HEK293 (cell line): ENCODE data around the gene SULT2B1.

Experiments
- PRDM10 ChIP-seq: fragments of 450-650 bp; formaldehyde crosslinking; IDR thresholded peaks from 2 replicates; pipeline ENCODE4 v1.5.1; 2016; ENCODE audit warnings: missing biosample characterization, missing genetic modification characterization
- REPIN1 ChIP-seq: fragments of 450-650 bp; formaldehyde crosslinking; IDR thresholded peaks from 2 replicates; pipeline ENCODE4 v1.5.1; 2017; ENCODE audit warnings: missing biosample characterization, missing genetic modification characterization, low read depth
- SP7 ChIP-seq: fragments of 450-650 bp; formaldehyde crosslinking; IDR thresholded peaks from 2 replicates; pipeline ENCODE4 v1.5.1; 2016; ENCODE audit warnings: missing biosample characterization, missing genetic modification characterization
- YY2 ChIP-seq: fragments of 450-650 bp; formaldehyde crosslinking; IDR thresholded peaks from 2 replicates; pipeline ENCODE4 v1.5.1; 2016; ENCODE audit warnings: missing biosample characterization, missing genetic modification characterization
- ZNF239 ChIP-seq: fragments of 450-650 bp; formaldehyde crosslinking; IDR thresholded peaks from 2 replicates; pipeline ENCODE4 v1.5.1; 2016; ENCODE audit warnings: missing biosample characterization, missing genetic modification characterization
- ZNF404 ChIP-seq: fragments of 450-650 bp; formaldehyde crosslinking; IDR thresholded peaks from 2 replicates; pipeline ENCODE4 v1.5.1; 2017; ENCODE audit warnings: missing biosample characterization, missing genetic modification characterization
- ZNF530 ChIP-seq: fragments of 450-650 bp; formaldehyde crosslinking; IDR thresholded peaks from 2 replicates; pipeline ENCODE4 v1.5.1; 2016; ENCODE audit warnings: low read depth, missing biosample characterization, missing genetic modification characterization
- ZNF555 ChIP-seq: fragments of 450-650 bp; formaldehyde crosslinking; conservative IDR thresholded peaks from 2 replicates; pipeline ENCODE4 v1.5.1; 2017; ENCODE audit warnings: missing biosample characterization, mild to moderate bottlenecking, missing genetic modification characterization, inconsistent platforms
- ZNF580 ChIP-seq: fragments of 450-650 bp; formaldehyde crosslinking; IDR thresholded peaks from 2 replicates; pipeline ENCODE4 v1.5.1; 2016; ENCODE audit warnings: missing biosample characterization, missing genetic modification characterization
- ZNF600 ChIP-seq: fragments of 450-650 bp; formaldehyde crosslinking; IDR thresholded peaks from 2 replicates; pipeline ENCODE4 v1.5.1; 2016; ENCODE audit warnings: missing biosample characterization, missing genetic modification characterization
- ZNF621 ChIP-seq: fragments of 450-650 bp; formaldehyde crosslinking; IDR thresholded peaks from 2 replicates; pipeline ENCODE4 v1.5.1; 2017; ENCODE audit warnings: missing biosample characterization, missing genetic modification characterization
- ZNF654 ChIP-seq: fragments of 450-650 bp; formaldehyde crosslinking; IDR thresholded peaks from 2 replicates; pipeline ENCODE4 v1.5.1; 2016; ENCODE audit warnings: low read depth, missing biosample characterization, missing genetic modification characterization
- ZNF664 ChIP-seq: fragments of 450-650 bp; formaldehyde crosslinking; IDR thresholded peaks from 2 replicates; pipeline ENCODE4 v1.5.1; 2016; ENCODE audit warnings: missing biosample characterization, missing genetic modification characterization
- ZNF692 ChIP-seq: fragments of 450-650 bp; formaldehyde crosslinking; IDR thresholded peaks from 2 replicates; pipeline ENCODE4 v1.5.1; 2016; ENCODE audit warnings: missing biosample characterization, missing genetic modification characterization
- ZXDB ChIP-seq: fragments of 450-650 bp; formaldehyde crosslinking; IDR thresholded peaks from 2 replicates; pipeline ENCODE4 v1.5.1; 2016; ENCODE audit warnings: missing biosample characterization, missing genetic modification characterization
- TF ChIP-seq, protein P1 (sequence below): fragments of 450-650 bp; formaldehyde crosslinking; IDR thresholded peaks from 2 replicates; pipeline ENCODE4 v1.5.1; 2016; ENCODE audit warnings: missing biosample characterization, missing genetic modification characterization
- TF ChIP-seq, protein P2 (sequence below): fragments of 450-650 bp; formaldehyde crosslinking; IDR thresholded peaks from 2 replicates; pipeline ENCODE4 v1.5.1; 2016; ENCODE audit warnings: missing biosample characterization, missing genetic modification characterization, borderline replicate concordance
- TF ChIP-seq, protein P3 (sequence below): fragments of 450-650 bp; formaldehyde crosslinking; IDR thresholded peaks from 2 replicates; pipeline ENCODE4 v1.5.1; 2016; ENCODE audit warnings: missing biosample characterization, missing genetic modification characterization

Gene SULT2B1

DNA sequence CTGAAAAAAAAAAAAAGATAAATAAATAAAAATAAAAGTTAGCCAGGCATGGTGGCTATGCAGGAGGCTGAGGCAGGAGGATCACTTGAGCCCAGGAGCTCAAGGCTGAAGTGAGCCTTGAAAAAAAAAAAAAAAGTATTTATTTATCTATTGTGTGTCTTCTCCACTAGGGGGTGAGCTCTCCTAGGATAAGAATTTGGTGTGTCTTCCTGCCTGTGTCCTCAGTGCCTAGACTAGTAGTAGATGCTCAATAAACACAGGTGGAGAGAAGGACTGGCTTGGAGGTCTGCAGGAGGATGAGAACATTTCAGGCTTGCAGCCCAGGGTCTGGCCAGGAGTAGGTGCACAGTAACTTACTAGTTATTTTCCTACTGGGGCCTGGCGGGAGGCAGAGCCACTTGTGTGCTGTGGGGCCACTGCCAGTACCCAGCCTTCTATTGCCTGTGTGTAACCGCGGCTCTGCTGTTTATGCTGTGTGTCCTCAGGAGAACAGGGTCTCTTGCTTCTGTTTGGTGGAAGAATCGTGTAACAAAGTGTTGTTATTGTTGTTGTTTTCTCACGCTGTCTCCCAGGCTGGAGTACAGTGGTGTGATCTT is 45.7 kb upstream of the SULT2B1 start (continued):
- no peak for TF ChIP-seq ZNF621 (tag by site-specific recombination)
- TF ChIP-seq, protein P1, sequence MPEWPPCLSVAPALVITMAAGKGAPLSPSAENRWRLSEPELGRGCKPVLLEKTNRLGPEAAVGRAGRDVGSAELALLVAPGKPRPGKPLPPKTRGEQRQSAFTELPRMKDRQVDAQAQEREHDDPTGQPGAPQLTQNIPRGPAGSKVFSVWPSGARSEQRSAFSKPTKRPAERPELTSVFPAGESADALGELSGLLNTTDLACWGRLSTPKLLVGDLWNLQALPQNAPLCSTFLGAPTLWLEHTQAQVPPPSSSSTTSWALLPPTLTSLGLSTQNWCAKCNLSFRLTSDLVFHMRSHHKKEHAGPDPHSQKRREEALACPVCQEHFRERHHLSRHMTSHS (tag by site-specific recombination): no peak
- TF ChIP-seq ZNF654 (tag by site-specific recombination): peak; percentile 73
- no peak for TF ChIP-seq REPIN1 (tag by site-specific recombination)
- TF ChIP-seq, protein P2, sequence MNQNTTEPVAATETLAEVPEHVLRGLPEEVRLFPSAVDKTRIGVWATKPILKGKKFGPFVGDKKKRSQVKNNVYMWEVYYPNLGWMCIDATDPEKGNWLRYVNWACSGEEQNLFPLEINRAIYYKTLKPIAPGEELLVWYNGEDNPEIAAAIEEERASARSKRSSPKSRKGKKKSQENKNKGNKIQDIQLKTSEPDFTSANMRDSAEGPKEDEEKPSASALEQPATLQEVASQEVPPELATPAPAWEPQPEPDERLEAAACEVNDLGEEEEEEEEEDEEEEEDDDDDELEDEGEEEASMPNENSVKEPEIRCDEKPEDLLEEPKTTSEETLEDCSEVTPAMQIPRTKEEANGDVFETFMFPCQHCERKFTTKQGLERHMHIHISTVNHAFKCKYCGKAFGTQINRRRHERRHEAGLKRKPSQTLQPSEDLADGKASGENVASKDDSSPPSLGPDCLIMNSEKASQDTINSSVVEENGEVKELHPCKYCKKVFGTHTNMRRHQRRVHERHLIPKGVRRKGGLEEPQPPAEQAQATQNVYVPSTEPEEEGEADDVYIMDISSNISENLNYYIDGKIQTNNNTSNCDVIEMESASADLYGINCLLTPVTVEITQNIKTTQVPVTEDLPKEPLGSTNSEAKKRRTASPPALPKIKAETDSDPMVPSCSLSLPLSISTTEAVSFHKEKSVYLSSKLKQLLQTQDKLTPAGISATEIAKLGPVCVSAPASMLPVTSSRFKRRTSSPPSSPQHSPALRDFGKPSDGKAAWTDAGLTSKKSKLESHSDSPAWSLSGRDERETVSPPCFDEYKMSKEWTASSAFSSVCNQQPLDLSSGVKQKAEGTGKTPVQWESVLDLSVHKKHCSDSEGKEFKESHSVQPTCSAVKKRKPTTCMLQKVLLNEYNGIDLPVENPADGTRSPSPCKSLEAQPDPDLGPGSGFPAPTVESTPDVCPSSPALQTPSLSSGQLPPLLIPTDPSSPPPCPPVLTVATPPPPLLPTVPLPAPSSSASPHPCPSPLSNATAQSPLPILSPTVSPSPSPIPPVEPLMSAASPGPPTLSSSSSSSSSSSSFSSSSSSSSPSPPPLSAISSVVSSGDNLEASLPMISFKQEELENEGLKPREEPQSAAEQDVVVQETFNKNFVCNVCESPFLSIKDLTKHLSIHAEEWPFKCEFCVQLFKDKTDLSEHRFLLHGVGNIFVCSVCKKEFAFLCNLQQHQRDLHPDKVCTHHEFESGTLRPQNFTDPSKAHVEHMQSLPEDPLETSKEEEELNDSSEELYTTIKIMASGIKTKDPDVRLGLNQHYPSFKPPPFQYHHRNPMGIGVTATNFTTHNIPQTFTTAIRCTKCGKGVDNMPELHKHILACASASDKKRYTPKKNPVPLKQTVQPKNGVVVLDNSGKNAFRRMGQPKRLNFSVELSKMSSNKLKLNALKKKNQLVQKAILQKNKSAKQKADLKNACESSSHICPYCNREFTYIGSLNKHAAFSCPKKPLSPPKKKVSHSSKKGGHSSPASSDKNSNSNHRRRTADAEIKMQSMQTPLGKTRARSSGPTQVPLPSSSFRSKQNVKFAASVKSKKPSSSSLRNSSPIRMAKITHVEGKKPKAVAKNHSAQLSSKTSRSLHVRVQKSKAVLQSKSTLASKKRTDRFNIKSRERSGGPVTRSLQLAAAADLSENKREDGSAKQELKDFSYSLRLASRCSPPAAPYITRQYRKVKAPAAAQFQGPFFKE (tag by site-specific recombination): no peak
- TF ChIP-seq ZNF530: no peak
- TF ChIP-seq PRDM10 (tag by site-specific recombination): no peak
- no peak for TF ChIP-seq ZNF600
- TF ChIP-seq SP7 (tag by site-specific recombination): 0 out of 2 replicates have a peak, but pooled peaks have one; percentile 24
- peak; percentile 100 for TF ChIP-seq ZNF664
- TF ChIP-seq, protein P3, sequence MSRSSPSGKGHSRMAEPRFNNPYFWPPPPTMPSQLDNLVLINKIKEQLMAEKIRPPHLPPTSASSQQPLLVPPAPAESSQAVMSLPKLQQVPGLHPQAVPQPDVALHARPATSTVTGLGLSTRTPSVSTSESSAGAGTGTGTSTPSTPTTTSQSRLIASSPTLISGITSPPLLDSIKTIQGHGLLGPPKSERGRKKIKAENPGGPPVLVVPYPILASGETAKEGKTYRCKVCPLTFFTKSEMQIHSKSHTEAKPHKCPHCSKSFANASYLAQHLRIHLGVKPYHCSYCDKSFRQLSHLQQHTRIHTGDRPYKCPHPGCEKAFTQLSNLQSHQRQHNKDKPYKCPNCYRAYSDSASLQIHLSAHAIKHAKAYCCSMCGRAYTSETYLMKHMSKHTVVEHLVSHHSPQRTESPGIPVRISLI (tag by site-specific recombination): peak; percentile 61; the same call in 1 of the 2 replicates
- TF ChIP-seq ZNF555: no peak
- no peak for TF ChIP-seq YY2 (tag by site-specific recombination)
- TF ChIP-seq ZNF404 (tag by site-specific recombination): no peak
- TF ChIP-seq ZXDB (tag by site-specific recombination): 0 out of 2 replicates have a peak, but pooled peaks have one; percentile 34
- TF ChIP-seq ZNF580 (tag by site-specific recombination): 0 out of 2 replicates have a peak, but pooled peaks have one; percentile 58
- peak; percentile 98 for TF ChIP-seq ZNF239 (tag by site-specific recombination)
- TF ChIP-seq ZNF692 (tag by site-specific recombination): 0 out of 2 replicates have a peak, but pooled peaks have one; percentile 25
